Duodenal mucosa (tissue), 2 donors: Measurements from ENCODE around the gene TTC13.

Experiments used
- H3K27ac ChIP-seq: one replicate; pipeline ENCODE4 v1.7.0; 2013; ENCODE audit warnings: low read depth, low read length
- H3K27me3 ChIP-seq, 2 donors: one replicate each; pipeline ENCODE4 v1.7.0; 2013; ENCODE audit warnings: low read length in 2 of 2, control low read depth in 1 of 2; ENCODE audit not compliant: insufficient read depth in 2 of 2, control insufficient read depth in 1 of 2
- H3K36me3 ChIP-seq, 2 donors: one replicate each; pipeline ENCODE4 v1.7.0; 2013; ENCODE audit warnings: low read length in 2 of 2, control low read depth in 1 of 2; ENCODE audit not compliant: insufficient read depth in 2 of 2, control insufficient read depth in 1 of 2
- H3K4me1 ChIP-seq, 2 donors: one replicate each; pipeline ENCODE4 v1.7.0; 2013; ENCODE audit warnings: low read length in 2 of 2, control low read depth in 1 of 2; ENCODE audit not compliant: insufficient read depth in 2 of 2, control insufficient read depth in 1 of 2
- H3K4me3 ChIP-seq, 2 donors: one replicate each; pipeline ENCODE4 v1.7.0; 2013; ENCODE audit warnings: low read length in 2 of 2, low read depth in 1 of 2
- H3K9ac ChIP-seq, 2 donors: one replicate each; pipeline ENCODE4 v1.7.0; 2013; ENCODE audit warnings: low read length in 2 of 2, low read depth in 1 of 2
- H3K9me3 ChIP-seq, 2 donors: one replicate each; pipeline ENCODE4 v1.7.0; 2013; ENCODE audit warnings: low read length in 2 of 2, control low read depth in 1 of 2; ENCODE audit not compliant: control insufficient read depth in 1 of 2

The TTC13 gene

DNA sequence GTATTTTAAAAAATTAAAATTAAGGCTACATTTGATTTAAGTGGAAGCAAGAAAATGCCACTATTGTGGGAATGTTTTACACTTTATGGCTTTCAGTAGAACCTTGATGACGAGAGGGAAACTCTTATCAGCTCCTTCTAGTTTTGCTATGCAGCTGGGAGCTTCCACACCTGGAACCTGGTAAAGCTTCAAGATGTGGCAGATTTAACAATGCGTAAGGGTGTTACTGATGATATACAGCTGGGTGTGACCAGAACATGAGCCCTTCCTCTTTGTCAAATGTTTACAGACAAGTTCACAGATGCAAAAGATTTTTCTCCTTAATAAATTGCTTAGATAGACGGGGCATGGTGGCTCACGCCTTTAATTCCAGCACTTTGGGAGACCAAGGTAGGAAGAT lies 20.3 kb downstream of the TTC13 start:
- Histone ChIP-seq H3K4me1 (no peaks in the 10 kb centered on the region), H3K27ac (no peak overlapping the region), H3K36me3 (peaks cover 5 to 25% of the 10 kb centered on the region in 2 donors), H3K9me3 (no peaks in the 10 kb centered on the region), H3K27me3 (no peaks in the 10 kb centered on the region), H3K9ac (no peak overlapping the region), H3K4me3 (no peak overlapping the region)

DNA sequence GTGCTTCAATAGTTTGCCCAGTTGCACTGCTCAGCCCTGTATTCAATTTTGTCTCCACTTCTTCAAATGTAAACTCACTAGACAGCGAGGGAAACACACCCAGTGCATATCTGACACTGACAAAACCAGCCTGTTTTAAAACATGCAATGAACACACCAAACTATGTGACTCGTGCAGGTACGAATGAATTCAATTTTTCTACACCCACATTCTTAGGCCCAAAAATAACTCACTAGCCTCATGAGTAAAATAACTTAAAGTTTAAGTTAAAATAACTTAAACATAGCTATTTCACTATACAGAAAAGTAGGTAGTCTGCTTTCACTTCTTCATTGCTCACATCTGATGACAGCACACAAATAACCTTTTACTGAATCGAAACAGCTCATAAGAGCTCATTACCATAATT lies 21.1 kb downstream of the TTC13 start:
- Histone ChIP-seq H3K27me3 (no peaks in the 10 kb centered on the region), H3K9ac (no peak overlapping the region), H3K4me3 (no peak overlapping the region), H3K36me3 (peaks cover 5 to 26% of the 10 kb centered on the region in 2 donors), H3K27ac (no peak overlapping the region), H3K9me3 (no peaks in the 10 kb centered on the region), H3K4me1 (no peaks in the 10 kb centered on the region)

DNA sequence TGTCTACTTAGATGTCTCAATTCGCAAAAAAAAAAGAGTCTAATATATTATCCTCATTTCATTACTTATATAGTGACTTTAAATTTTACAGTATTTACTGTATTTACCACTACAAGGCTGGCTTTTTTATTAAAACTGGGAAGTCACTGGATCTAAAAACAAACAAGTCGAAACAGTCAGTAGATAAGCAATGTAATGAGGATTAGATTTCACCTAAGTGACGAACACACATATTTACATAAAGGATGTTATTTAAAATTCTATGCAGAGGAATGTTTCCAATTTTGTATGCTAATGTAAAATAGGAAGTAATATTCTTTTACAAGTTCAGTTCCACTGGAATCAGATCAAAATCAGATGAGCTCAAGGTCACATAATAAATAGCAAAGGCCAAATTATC lies 28.3 kb downstream of the TTC13 start:
- no peak overlapping the region for H3K9ac ChIP-seq
- H3K9me3 ChIP-seq: no peaks in the 10 kb centered on the region
- H3K27ac ChIP-seq: no peak overlapping the region
- H3K27me3 ChIP-seq: no peaks in the 10 kb centered on the region
- no peak overlapping the region for H3K4me3 ChIP-seq
- H3K4me1 ChIP-seq: no peaks in the 10 kb centered on the region
- H3K36me3 ChIP-seq: peaks cover 0 to 12% of the 10 kb centered on the region in 2 donors

GRCh38 chr1:230948903-230949302 lies 29.8 kb downstream of the TTC13 start:
- Histone ChIP-seq H3K9ac (no peak overlapping the region), H3K27me3 (no peaks in the 10 kb centered on the region), H3K4me1 (no peaks in the 10 kb centered on the region), H3K9me3 (no peaks in the 10 kb centered on the region), H3K4me3 (no peak overlapping the region), H3K36me3 (peaks cover 5 to 9% of the 10 kb centered on the region in 2 donors), H3K27ac (no peak overlapping the region)

- H3K27ac ChIP-seq: no peak overlapping the region
- H3K27me3 ChIP-seq: no peaks in the 10 kb centered on the region
- peaks cover 3 to 5% of the 10 kb centered on the region in 2 donors for H3K36me3 ChIP-seq
- no peaks in the 10 kb centered on the region for H3K9me3 ChIP-seq
- H3K9ac ChIP-seq: no peak overlapping the region
- no peaks in the 10 kb centered on the region for H3K4me1 ChIP-seq
- no peak overlapping the region for H3K4me3 ChIP-seq
Measured at GRCh38 chr1:230948301-230948700, 30.4 kb downstream of the TTC13 start.

DNA sequence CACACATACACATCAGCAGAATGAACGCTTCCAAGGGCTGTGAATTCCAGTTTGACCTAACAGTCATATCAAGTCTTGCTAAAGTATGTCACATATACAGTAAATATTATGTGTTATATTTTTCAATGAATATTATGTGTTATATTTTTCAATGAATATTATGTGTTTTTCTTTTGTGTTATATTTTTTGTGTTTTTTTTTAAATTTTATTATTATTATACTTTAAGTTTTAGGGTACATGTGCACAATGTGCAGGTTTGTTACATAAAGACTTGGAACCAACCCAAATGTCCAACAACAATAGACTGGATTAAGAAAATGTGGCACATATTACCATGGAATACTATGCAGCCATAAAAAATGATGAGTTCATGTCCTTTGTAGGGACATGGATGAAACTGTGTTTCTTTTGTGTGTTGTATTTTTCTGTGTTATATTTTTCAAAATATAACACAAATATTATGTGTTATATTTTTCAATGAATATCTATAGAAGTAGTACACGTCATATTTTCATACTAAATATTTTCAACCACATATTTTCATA lies 35.5 kb downstream of the TTC13 start:
- no peak overlapping the region for H3K27ac ChIP-seq
- H3K4me1 ChIP-seq: peaks cover 11 to 29% of the 10 kb centered on the region in 2 donors

DNA sequence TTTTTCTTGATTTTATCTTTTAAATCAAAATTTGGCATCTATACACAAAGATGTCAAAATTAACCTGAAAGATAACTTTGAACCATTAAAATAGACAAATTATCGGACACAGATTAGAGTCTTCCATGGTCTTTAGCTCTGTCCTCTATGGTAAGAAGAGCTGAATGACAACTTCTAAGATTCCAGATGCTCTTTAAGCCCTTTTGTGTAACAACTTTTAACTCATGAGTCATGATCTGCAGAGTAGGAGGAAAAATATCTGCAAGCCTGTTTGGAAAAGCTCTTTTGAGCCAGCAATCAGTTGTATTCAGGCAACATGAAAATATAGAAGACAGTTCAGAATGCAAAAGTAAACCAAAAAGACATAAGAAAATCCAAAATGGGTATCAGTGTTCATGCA lies 37.8 kb downstream of the TTC13 start:
- H3K9ac ChIP-seq: no peak overlapping the region
- no peaks in the 10 kb centered on the region for H3K9me3 ChIP-seq
- H3K4me1 ChIP-seq: peaks cover 11 to 32% of the 10 kb centered on the region in 2 donors
- no peaks in the 10 kb centered on the region for H3K27me3 ChIP-seq
- peaks cover 2 to 7% of the 10 kb centered on the region in 2 donors for H3K36me3 ChIP-seq
- no peak overlapping the region for H3K4me3 ChIP-seq
- no peak overlapping the region for H3K27ac ChIP-seq

More for the DNA sequence above, 35.5 kb downstream of the TTC13 start:
- Histone ChIP-seq H3K9me3 (no peaks in the 10 kb centered on the region), H3K27me3 (no peaks in the 10 kb centered on the region), H3K4me3 (no peak overlapping the region), H3K36me3 (peaks cover 2 to 5% of the 10 kb centered on the region in 2 donors), H3K9ac (no peak overlapping the region)

GRCh38 chr1:230939806-230940489 lies 38.7 kb downstream of the TTC13 start:
- Histone ChIP-seq H3K27ac (no peak overlapping the region), H3K9me3 (no peaks in the 10 kb centered on the region), H3K4me1 (peaks cover 11 to 32% of the 10 kb centered on the region in 2 donors), H3K4me3 (no peak overlapping the region), H3K27me3 (no peaks in the 10 kb centered on the region), H3K36me3 (peaks cover 0 to 4% of the 10 kb centered on the region in 2 donors), H3K9ac (no peak overlapping the region)

- peaks cover 0 to 3% of the 10 kb centered on the region in 2 donors for H3K36me3 ChIP-seq
- H3K27ac ChIP-seq: no peak overlapping the region
- no peaks in the 10 kb centered on the region for H3K27me3 ChIP-seq
- H3K4me1 ChIP-seq: peaks cover 11 to 32% of the 10 kb centered on the region in 2 donors
- H3K9ac ChIP-seq: no peak overlapping the region
- H3K9me3 ChIP-seq: no peaks in the 10 kb centered on the region
- no peak overlapping the region for H3K4me3 ChIP-seq
Measured at GRCh38 chr1:230938924-230939368, 39.7 kb downstream of the TTC13 start.

- Histone ChIP-seq H3K9me3 (no peaks in the 10 kb centered on the region), H3K36me3 (peaks cover 0 to 3% of the 10 kb centered on the region in 2 donors), H3K27ac (no peak overlapping the region), H3K9ac (no peak overlapping the region), H3K4me1 (peaks cover 11 to 32% of the 10 kb centered on the region in 2 donors), H3K27me3 (no peaks in the 10 kb centered on the region), H3K4me3 (no peak overlapping the region)
Measured at GRCh38 chr1:230937371-230937770, 41.3 kb downstream of the TTC13 start.
